Duodenal mucosa (tissue), 2 donors: ENCODE data around the gene CKB.
A peak's percentile ranks its signal among the peaks of the same experiment; 100 is the strongest.

Source experiments
- H3K27ac ChIP-seq: one replicate; pipeline ENCODE4 v1.7.0; 2013; ENCODE audit warnings: low read depth, low read length
- H3K27me3 ChIP-seq, 2 donors: one replicate each; pipeline ENCODE4 v1.7.0; 2013; ENCODE audit warnings: low read length in 2 of 2, control low read depth in 1 of 2; ENCODE audit not compliant: insufficient read depth in 2 of 2, control insufficient read depth in 1 of 2
- H3K36me3 ChIP-seq, 2 donors: one replicate each; pipeline ENCODE4 v1.7.0; 2013; ENCODE audit warnings: low read length in 2 of 2, control low read depth in 1 of 2; ENCODE audit not compliant: insufficient read depth in 2 of 2, control insufficient read depth in 1 of 2
- H3K4me1 ChIP-seq, 2 donors: one replicate each; pipeline ENCODE4 v1.7.0; 2013; ENCODE audit warnings: low read length in 2 of 2, control low read depth in 1 of 2; ENCODE audit not compliant: insufficient read depth in 2 of 2, control insufficient read depth in 1 of 2
- H3K4me3 ChIP-seq, 2 donors: one replicate each; pipeline ENCODE4 v1.7.0; 2013; ENCODE audit warnings: low read length in 2 of 2, low read depth in 1 of 2
- H3K9ac ChIP-seq, 2 donors: one replicate each; pipeline ENCODE4 v1.7.0; 2013; ENCODE audit warnings: low read length in 2 of 2, low read depth in 1 of 2
- H3K9me3 ChIP-seq, 2 donors: one replicate each; pipeline ENCODE4 v1.7.0; 2013; ENCODE audit warnings: low read length in 2 of 2, control low read depth in 1 of 2; ENCODE audit not compliant: control insufficient read depth in 1 of 2

Gene CKB

DNA sequence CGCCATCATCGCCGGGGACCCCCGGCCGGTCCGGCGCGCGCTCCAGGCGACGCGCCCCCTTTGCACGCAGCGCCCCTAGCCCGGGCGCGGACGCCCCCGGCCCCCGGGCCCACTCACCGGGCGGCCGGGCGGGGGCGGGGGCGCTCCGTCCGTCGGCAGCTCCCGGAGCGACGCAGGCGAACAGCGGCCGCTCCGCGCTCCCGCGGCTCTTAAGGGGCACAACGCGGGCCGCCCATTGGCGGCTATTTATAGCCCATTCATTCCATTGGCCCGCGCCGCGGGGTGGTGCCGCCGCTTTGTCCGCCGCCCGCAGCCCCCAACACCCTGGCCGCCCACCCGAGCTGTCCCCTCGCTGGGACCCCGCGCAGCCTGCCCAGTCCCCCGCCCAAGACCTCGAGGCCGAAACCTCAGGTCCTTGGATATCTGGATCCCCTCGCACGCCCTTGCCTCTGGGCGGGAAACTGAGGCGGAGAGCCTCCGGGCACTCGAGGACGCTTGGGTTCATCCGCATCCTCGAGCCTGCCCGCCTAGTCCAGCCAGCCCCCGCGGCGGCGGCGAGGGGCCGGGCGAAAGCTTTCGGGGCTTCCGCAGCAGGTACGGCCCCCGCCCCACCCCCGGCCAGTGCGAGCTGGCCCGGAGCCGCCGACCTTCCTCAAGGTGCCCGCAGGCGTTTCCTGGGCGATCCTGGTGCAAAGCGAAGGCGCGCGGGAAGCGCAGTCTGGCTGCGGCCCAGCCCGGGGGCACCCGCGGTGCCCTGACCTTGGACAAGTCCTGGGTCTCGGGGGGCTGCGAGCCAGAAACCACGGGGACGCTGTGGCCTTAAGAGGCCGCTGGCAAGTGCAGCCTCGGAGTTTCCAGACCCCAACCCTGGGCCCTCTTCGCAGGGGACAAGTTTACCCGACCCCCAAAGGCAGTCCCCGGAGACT lies at the start of gene CKB:
TSS of gene CKB (minus strand) at position 182 of the 926 bp plus-strand sequence. CDS start 337 bp downstream, outside the sequence.
- peaks cover 32 to 39% of the 10 kb centered on the region in 2 donors for H3K4me1 ChIP-seq
- peak within 1 kb of the TSS in 1 of 2 donors; percentile 33 for H3K9ac ChIP-seq
- H3K36me3 ChIP-seq = no peaks in the 10 kb centered on the region
- H3K27ac ChIP-seq = peak within 1 kb of the TSS; percentile 3
- peak within 1 kb of the TSS; percentile 52 to 77 for H3K4me3 ChIP-seq
- no peaks in the 10 kb centered on the region for H3K9me3 ChIP-seq
- H3K27me3 ChIP-seq = no peaks in the 10 kb centered on the region

DNA sequence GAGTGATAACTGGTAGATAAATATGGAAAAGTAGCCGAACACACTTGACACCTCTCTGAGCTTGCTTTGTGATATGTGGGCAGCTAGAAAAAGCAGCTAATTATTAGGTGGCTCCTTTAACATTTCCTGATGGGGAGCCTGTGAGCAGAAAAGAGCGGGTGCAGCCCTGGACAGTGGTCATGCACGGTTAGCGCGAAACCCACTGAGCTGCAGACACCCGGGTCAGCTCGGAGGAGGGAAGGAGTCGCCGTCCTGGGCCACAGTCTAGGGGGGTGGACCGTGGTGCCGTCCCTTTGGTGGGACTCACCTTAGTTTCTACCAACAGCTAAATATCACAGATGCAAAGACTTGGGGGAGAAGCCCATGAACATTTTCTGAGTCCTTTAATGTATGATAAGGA lies 46.8 kb upstream of the CKB start:
- Histone ChIP-seq H3K9me3 (no peaks in the 10 kb centered on the region), H3K27me3 (no peaks in the 10 kb centered on the region), H3K4me1 (no peaks in the 10 kb centered on the region), H3K4me3 (no peak overlapping the region), H3K36me3 (peaks cover 0 to 16% of the 10 kb centered on the region in 2 donors), H3K9ac (no peak overlapping the region), H3K27ac (no peak overlapping the region)

- H3K9me3 ChIP-seq = no peaks in the 10 kb centered on the region
- no peak overlapping the region for H3K27ac ChIP-seq
- no peak overlapping the region for H3K4me3 ChIP-seq
- peaks cover 0 to 12% of the 10 kb centered on the region in 2 donors for H3K36me3 ChIP-seq
- no peak overlapping the region for H3K9ac ChIP-seq
- peaks cover 4% of the 10 kb centered on the region in 2 donors for H3K4me1 ChIP-seq
- H3K27me3 ChIP-seq = no peaks in the 10 kb centered on the region
Observed at GRCh38 chr14:103568952-103569351, 46.3 kb upstream of the CKB start.

GRCh38 chr14:103563844-103564505 lies 41.3 kb upstream of the CKB start:
- Histone ChIP-seq H3K9me3 (no peaks in the 10 kb centered on the region), H3K9ac (peak overlapping the region; percentile 60 to 63), H3K4me1 (peaks cover 33 to 38% of the 10 kb centered on the region in 2 donors), H3K27ac (no peak overlapping the region), H3K4me3 (peak overlapping the region; percentile 75 to 76), H3K27me3 (no peaks in the 10 kb centered on the region), H3K36me3 (peaks cover 6 to 19% of the 10 kb centered on the region in 2 donors)

DNA sequence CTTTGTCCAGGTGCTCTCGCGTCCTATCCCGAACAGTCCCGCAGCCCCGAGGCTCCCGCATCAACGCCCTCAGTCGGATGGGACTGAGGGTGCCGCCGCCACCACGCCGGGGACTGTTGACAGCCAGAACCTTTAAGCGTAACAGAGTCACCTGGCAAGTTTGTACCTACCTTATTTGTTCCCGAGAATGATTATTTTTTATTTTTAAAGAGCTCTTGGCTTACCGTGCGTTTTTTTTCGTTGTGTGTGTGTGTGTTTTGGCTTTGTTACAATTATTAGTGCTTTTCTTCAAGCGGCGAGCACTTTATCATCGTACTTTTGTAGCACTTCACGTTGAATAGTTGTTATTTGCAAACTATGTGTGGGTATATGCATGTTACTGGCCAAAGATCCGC lies 40.6 kb upstream of the CKB start:
- H3K4me1 ChIP-seq = peaks cover 33 to 38% of the 10 kb centered on the region in 2 donors
- H3K9ac ChIP-seq = peak overlapping the region; percentile 60 to 63
- peak overlapping the region; percentile 75 to 76 for H3K4me3 ChIP-seq
- H3K27ac ChIP-seq = peak overlapping the region; percentile 98
- peaks cover 6 to 26% of the 10 kb centered on the region in 2 donors for H3K36me3 ChIP-seq
- H3K27me3 ChIP-seq = no peaks in the 10 kb centered on the region
- H3K9me3 ChIP-seq = no peaks in the 10 kb centered on the region

- Histone ChIP-seq H3K27me3 (no peaks in the 10 kb centered on the region), H3K36me3 (peaks cover 6 to 29% of the 10 kb centered on the region in 2 donors), H3K4me3 (peak within 1 kb of the TSS; percentile 75 to 76), H3K9me3 (no peaks in the 10 kb centered on the region), H3K4me1 (peaks cover 33 to 38% of the 10 kb centered on the region in 2 donors), H3K9ac (peak within 1 kb of the TSS; percentile 69 to 80), H3K27ac (peak within 1 kb of the TSS; percentile 98)
Observed at GRCh38 chr14:103562429-103563225, 40.0 kb upstream of the CKB start, which contains the start of the genes BAG5 and COA8. Gene BAG5 (minus strand): TSS chr14:103562657. CDS start chr14:103561164, 1,493 bp downstream. Gene COA8 (plus strand): TSS chr14:103562960. CDS start chr14:103563002, 42 bp downstream.

DNA sequence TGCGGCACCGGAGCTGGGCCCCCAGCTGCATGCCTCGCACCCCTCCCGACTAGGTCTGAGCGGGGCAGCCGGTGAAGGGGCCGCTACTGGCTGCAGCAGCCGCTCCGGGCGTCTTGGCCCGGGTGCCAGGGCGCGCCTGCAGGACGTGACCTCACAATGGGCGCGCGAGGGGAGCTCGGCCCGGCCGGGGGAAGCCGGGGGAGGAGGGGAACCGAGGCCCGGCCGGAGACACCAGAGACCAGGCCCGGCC lies 39.5 kb upstream of the CKB start:
- Histone ChIP-seq H3K4me1 (peaks cover 33 to 38% of the 10 kb centered on the region in 2 donors), H3K27me3 (no peaks in the 10 kb centered on the region), H3K9me3 (no peaks in the 10 kb centered on the region)

GRCh38 chr14:103561381-103562178 lies 39.0 kb upstream of the CKB start:
- H3K27me3 ChIP-seq = no peaks in the 10 kb centered on the region
- peaks cover 6 to 28% of the 10 kb centered on the region in 2 donors for H3K36me3 ChIP-seq

More for the DNA sequence above, 39.5 kb upstream of the CKB start:
- Histone ChIP-seq H3K36me3 (peaks cover 6 to 29% of the 10 kb centered on the region in 2 donors), H3K9ac (peak overlapping the region; percentile 69 to 80), H3K4me3 (peak overlapping the region; percentile 75 to 76), H3K27ac (peak overlapping the region; percentile 98)

GRCh38 chr14:103560691-103561090 lies 38.1 kb upstream of the CKB start:
- Histone ChIP-seq H3K27me3 (no peaks in the 10 kb centered on the region), H3K4me1 (peaks cover 33 to 38% of the 10 kb centered on the region in 2 donors), H3K9me3 (no peaks in the 10 kb centered on the region), H3K27ac (no peak overlapping the region), H3K4me3 (peak overlapping the region; percentile 75 to 76), H3K9ac (peak overlapping the region in 1 of 2 donors; percentile 11), H3K36me3 (peaks cover 6 to 25% of the 10 kb centered on the region in 2 donors)

More at GRCh38 chr14:103561381-103562178, 39.0 kb upstream of the CKB start:
- Histone ChIP-seq H3K4me1 (peaks cover 33 to 38% of the 10 kb centered on the region in 2 donors), H3K9me3 (no peaks in the 10 kb centered on the region), H3K4me3 (peak overlapping the region; percentile 75 to 76), H3K27ac (peak overlapping the region; percentile 98), H3K9ac (peak overlapping the region; percentile 69 to 80)
